Keratinocyte (primary cell): ENCODE results near the gene TBC1D14. TPM values are rescaled to one million over a fixed set of nuclear protein-coding genes. Genes with fewer than 3 reads are reported as not detected.

Experiments used
- polyA plus RNA-seq, 5 experiments: library from polyadenylated mRNA; depleted of rRNA in 3 of 5; stranded (reverse) in 3 of 5; stranded (forward) in 1 of 5; unstranded in 1 of 5; fragments of >200 nt; gene quantifications; 1 replicate in 1 of 5; 2 replicates in 3 of 5; 3 replicates in 1 of 5; pipeline versions ENCODE4 v1.2.1 to v1.2.3, GENCODE V29; 2011 to 2012; ENCODE audit warnings: missing spikeins in 2 of 5, low read depth in 1 of 5, low replicate concordance in 1 of 5

Gene TBC1D14
- polyA plus RNA-seq, 1 donor (not counting 4 experiments of a cell fraction or from before 2014, with no cell fraction given), result 55.1 TPM

Other genes starting within 250 kb of the TBC1D14 start
- gene S100P, start 215.9 kb upstream of the TBC1D14 start, polyA plus RNA-seq, result 0.68 to 2.3 TPM (median 1.7 TPM) in 3 replicates
- 47.6 to 77.9 TPM (median 50.7 TPM) in 3 replicates for gene MRFAP1L1, start 200.0 kb upstream of the TBC1D14 start, polyA plus RNA-seq
- 11.2 to 13.6 TPM (median 11.7 TPM) in 3 replicates for gene BLOC1S4, start 193.7 kb upstream of the TBC1D14 start, polyA plus RNA-seq
- 8.5 to 10.0 TPM (median 9.1 TPM) in 3 replicates for gene KIAA0232, start 127.1 kb upstream of the TBC1D14 start, polyA plus RNA-seq
- gene TADA2B, start 133.5 kb downstream of the TBC1D14 start, polyA plus RNA-seq, result 4.6 to 7.2 TPM (median 5.3 TPM) in 3 replicates
- 30.4 to 76.8 TPM (median 59.1 TPM) in 3 replicates for gene GRPEL1, start 158.2 kb downstream of the TBC1D14 start, polyA plus RNA-seq